Embryonic facial prominence (tissue), 1 donor: Measurements from ENCODE around the gene SUSD2.

Experiments used
- DNase-seq: peaks from one replicate; pipeline ENCODE4 v3.0.0-alpha.2; 2016; ENCODE audit errors: extremely low spot score

SUSD2 gene

DNA sequence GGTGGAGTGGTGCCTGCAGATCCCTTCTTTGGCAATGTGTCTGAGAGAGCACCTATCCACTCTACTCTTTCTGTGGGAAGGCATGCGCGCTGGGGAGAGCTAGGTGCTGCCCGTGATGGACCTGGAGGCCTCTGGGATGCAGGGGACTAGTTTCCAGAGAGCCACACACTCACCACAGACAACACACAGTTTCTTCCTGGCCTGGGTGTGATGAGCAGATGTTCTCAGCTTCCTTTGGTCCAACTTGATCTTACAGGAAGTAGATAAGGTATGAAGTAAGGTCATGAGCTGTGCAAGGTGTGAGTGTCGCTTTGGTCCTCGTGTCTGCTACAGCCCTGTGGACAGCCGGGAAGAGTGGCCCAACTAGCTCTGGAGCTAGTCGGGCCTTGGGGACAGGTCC is 27.3 kb upstream of the SUSD2 start:
- DNase-seq: no peak

DNA sequence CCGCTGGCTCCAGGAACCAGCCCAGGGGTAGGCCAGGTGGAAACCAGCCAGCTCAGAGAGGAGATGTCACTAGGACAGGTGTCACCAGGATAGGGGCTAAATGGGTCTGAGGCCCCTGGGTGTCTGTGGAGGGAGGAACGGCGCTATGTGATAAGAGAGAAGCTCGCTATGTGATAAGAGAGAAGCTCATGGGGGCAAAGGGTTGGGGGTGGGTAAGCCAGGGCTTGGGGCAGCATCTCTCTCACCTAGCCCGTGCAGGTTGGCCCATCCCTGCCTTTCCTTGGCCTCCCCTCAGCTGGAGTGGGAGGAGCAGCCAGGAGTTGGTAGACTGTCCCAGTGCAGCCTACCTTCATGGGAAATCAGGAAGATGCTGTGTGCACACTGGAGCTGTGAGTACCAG is 26.5 kb upstream of the SUSD2 start:
- DNase-seq: no peak

DNA sequence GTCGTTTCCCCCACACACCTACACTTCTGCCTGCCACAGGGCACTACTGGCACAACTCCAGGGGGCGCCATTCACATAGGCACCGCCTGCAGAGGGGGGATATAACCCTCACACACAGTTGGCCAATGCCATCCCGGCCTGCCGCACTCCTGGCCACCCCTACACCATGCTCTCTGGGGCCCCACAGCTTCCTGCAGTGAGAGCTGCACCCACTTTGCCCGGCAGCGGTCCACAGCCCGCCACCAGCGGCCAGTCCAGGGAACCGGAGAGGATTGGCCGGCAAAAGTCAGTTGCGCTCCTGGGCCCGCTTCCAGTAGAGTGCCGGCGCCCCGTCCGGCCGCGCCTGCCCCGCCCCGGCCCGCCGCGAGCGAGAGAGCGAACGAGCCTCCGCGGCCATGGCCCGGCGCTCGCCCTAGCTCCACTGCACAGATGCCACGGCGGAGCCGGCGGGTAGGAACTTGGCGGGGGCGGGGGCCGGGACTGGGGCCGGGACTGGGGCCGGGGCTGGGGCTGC is 25.6 kb upstream of the SUSD2 start:
- DNase-seq: no peak

DNA sequence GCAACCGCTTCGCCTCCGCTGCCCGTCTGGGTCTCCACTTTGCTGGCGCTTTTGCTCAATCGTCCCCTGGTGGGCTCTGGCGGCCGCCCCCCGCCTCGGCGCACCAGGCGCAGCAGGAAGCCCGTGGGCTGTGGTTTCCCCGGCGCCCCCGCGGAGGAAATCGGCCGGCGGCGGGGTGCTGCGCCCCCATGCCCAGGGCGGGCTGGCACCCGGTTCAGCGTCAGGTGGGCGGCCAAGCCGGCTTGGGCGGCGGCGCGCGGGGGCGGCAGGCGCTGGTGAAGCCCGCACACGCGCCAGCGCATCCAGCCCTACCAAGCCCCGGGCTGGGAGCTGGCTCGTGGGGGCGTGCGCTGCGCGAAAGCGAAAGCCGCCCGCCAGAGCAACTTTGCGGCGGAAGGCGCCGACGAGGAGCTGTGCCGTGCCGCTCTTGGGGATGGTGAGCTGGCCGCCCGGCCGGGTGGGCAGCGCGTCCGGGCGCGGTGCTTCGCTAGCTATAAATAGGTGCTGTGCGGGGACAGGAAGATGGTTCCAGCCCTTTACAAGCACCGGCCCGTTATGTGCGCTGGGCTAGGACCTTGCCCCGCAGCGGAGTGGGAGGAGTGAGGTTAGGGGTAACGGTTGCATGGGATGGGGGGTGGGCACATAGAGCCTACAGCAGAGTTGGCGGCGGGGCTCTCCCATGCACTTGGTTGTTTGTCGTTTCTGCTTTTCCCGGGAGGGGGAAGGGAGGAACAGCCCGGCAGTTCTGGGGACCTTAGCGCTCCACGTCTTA is 25.0 kb upstream of the SUSD2 start:
- DNase-seq: no peak

DNA sequence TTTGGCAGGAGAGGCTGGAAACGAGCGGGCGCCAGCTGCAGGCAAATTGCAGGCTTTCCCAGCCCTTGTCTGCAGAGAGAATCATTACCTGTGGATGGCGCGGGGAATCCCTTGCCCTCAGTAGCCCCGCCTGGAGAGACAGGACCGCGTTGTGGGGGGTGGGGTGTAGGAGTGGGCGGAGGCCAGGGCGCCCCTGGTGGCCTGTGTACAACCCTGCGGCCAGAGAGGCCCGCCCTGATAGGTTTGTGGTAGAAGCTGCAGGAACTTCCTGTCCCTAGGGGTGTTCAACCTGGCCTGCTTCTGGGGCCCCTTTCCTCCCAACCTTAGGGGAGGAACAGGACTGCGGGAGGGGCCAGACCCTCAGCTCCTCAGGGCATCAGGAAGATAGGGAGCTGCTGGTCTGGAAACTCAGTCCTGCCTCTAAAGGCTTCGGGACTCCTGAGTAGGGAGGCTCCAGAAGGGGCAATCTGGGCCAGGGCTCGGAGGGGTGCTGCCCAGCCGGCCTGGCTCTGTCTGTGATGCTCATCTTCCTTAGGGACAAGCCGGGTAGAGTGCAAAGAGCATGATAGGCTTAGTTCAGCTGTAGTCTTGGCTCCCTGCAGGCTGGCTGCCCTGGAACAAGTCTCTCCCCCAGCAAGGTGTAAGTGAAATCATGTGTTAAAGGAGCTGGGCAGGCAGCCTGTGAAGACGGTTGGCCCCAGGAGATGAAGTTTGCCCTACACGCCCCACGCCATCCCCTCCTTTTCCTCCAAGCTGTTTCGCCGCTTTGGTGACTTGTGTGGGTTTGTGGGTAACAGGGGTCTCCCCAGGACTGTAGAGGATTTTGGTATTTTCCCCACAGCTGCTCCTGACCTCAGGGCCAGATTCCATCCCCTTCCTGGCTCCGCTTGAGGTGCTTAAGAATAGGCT is 24.1 kb upstream of the SUSD2 start:
- no peak for DNase-seq

DNA sequence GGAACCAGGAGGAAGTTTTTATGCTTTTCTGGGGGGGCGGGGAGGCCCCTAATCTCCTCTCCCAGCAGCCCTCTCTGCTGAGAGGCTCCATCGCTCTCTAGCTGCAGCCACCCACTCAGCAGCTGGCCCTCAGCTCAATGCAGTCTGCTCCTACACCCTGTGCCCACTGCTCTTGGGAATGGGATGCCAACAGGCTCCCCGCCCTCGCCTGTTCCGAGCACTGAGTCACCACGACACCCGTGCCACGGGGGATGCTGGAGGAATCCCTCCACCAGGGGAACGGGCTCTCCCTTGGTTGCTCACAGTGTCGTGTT is 23.5 kb upstream of the SUSD2 start:
- DNase-seq: no peak

DNA sequence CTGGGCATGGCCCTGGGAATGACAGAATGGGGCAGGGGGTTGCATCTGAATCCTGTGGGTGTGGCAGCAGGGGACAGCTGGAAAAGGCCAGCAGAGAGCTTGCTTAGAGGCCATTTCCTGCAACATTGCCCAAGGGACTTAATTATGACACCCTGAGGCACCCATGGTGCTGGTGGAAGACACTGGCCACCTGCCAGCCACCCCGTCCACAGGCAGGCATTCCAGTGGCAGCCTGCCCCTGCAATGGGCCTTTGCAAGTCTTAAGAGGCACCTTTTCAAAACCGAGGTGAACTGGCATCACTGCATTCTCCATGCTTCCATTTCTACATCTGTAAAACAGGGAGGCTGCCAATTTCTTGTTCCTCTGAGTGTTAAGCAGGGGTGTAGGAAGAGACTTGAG is 21.6 kb upstream of the SUSD2 start:
- DNase-seq: no peak

DNA sequence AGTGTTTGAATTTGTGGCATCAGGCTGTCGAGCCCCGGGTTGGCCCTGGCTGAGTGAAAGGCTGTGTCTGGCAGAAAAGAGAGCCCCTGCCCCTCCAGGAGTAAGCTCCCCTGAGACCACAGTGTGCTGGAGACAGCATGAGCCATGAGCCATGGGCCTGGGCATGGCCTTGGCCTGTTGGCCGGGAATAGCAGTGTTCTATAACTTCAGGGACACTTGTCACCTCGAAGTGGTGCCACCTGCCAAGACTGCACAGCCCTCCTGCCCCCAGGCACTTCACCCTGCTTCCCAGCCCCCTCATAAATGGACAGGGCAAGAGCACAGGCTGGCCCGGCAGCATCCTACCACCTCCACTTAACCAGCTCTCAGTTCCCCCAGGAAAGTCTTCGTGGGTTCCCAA is 20.7 kb upstream of the SUSD2 start:
- DNase-seq: no peak

DNA sequence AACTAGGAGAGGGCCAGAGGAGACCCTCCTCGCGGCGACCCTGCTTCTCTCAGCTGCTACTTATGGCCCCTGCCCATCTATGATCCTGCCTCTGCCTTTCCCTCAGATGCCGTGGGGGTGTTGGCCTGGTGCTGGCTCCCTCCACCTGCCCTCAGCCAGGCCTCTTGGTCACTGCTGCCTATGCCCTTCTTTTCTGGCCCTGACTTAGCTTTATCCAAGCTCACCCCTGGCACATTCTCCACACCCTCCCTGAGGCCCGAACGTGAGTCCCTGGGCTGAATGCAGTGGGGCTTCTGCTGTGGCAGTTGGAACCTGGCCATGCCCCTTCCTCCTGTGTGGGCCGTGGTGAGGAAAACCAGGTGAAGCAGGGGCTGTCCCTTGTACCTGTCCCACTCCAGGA is 19.8 kb upstream of the SUSD2 start:
- DNase-seq: no peak

DNA sequence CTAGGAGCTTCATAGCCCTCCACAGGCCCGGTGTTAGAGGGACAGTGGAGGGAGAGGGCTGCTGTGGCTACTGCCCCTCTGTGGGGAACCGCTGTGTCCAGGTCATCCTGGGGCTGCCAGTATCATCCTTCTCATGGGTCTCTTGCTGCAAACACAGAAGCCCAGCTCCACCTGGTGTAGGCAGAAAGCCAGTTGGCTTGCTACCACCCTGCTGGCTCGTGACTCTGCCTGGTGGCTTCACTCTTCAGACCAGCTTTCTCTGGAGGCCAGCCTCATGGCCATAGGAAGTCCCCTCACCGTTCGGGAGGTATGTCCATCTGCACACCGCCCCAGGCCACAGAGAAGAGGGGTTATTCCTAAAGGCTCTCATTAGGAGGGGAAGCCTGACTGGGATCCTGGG is 19.4 kb upstream of the SUSD2 start:
- no peak for DNase-seq

DNA sequence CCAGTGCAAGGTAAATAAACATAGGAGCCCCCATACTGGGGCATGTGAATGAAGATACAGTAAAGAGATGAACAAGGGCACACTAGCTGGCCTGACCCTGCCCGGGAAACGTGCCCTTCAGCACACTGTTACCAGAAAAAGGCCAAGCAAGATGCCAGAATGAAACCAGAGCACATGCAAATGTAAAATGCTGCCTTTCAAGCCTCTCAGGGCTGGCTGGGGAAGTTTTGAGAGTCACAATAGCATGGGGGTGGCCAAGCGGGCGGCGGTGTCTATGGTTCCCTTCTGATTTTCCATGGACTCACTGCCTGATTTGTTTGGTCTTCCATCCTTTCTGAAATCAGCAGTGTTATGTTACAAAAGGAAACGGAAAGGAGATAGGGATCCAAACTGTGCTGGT is 18.9 kb upstream of the SUSD2 start:
- DNase-seq: no peak

DNA sequence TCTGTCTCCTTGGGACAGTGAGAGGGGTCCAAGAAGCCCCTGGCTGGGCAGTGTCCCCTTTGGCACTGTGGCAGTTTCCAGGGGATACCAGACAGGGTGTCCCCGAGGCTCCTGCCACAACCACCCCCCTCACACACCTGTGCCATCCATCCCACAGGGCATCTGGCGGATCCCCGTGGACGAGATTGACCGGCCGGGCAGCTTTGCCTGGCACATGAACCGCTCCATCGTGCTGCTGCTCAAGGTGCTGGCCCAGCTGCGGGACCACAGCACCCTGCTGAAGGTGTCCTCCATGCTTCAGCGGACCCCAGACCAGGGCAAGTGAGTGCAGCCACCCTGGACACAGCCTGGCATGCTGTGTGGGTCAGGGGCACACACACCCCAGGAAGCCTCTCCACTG is 17.0 kb upstream of the SUSD2 start:
- no peak for DNase-seq

DNA sequence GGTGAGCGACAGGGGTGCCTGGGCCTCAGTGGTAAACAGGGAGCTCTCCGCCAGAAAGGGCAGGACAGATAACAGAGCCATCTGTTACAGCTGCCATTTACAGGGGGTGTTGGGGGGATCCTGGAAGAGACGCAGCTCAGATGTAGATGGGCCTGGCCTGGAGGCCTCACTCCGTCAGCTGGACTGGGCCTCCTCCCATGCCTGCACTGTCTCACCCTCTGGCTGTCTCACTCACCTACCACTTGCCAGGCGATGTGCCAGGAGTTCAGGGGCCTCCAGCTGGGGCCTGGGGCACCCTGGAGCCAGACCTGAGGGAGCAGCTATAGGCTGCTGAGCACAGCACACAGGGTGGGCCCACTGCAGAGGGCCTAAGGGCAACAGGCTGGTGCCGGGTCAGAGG is 16.3 kb upstream of the SUSD2 start:
- no peak for DNase-seq

DNA sequence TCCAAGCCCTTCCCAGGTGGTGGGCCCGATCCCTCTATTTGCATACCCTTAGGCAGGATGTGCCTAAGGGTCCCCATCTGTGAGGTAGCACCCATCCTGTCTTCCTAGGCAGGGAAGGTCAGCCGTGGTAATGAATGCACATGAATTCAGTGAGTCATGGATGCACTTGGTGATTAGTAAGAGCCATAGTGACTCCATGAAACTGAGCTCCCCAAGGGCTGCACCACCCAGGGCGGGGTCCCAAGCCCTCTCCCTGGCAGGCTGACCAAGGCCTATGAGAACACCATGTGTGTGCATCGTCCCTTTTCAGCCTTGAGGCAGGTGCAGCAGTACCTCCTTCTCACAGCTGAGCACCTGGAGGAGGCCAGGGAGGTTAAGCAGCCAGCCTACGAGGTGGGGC is 15.6 kb upstream of the SUSD2 start:
- no peak for DNase-seq

DNA sequence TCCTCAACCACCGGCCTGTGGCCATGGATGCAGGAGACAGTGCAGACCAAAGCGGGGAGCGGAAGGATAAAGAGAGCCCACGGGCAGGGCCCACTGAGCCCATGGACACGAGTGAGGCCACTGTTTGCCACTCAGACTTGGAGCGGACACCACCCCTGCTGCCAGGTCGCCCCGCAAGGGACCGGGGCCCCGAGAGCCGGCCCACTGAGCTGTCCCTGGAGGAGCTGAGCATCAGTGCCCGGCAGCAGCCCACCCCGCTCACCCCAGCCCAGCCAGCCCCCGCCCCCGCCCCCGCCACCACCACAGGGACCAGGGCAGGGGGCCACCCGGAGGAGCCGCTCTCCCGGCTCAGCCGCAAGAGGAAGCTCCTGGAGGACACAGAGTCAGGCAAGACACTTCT is 14.5 kb upstream of the SUSD2 start:
- DNase-seq: no peak

DNA sequence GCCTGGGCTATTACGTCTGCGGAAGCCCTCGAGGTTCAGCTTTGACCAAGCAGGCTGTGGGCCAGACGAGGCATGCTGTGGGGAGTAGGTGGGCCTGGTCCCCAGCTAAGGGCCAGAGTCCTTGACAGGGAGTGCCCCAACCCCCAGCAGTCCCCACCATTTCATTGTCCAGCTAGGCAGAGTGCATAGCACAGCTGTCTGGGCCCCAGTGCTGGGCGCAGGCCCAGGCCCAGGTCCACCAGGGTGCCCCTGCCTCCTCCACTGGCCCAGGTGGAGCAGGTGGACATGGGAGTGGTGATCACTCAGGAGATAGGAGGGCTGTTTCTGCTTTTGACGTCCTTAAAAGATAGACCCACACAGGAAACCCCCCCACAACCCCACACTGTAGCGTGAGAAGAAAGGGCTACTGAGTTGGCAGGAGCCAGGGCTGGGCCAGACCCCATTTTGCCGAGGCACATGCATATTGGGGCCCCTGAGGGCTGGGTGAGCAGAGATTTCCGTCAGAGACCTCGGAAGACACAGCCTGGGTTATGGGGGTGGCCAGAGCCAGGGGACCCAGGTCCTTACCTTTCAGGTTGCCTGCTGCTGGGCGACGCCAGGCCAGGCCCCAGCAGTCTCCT is 11.7 kb upstream of the SUSD2 start:
- no peak for DNase-seq

DNA sequence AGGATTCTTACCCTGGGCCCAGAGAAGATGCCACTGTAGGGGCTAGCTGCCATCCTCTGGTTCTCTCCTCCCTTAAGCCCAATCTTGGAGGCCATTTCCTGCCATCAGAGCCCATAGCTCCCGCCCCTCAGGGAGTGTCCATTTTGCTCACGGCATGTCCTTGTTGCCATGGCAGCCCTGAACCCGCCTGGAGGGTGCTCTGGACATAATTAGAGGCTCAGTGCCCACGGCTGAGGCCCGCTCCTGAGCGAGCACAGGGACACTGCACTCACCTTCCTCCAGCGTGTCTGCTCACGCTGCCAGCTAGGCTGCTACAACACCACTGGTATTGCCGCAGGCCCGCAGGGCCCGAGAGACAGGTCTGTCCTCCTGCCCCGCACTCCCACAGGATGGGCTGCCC is 11.1 kb upstream of the SUSD2 start:
- DNase-seq: no peak

DNA sequence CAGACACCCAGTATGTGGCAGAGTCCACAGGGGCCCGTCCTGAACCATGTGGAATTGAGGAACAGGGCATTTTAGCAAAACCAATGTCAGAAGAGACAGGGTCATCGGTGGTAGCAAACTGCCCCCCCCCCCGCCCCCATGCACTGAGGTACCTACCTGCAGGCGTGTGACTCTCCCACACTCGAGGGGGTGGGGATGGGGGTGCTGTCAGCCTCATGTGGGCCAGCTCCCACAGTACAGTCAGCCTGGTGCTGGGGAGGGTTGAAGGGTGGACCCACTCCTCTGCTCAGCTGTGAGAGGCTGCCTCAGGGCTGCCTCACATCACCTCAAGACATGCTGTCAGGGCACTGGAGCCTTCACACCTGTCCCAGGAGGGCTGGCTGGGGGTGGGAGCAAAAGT is 10.7 kb upstream of the SUSD2 start:
- DNase-seq: no peak

DNA sequence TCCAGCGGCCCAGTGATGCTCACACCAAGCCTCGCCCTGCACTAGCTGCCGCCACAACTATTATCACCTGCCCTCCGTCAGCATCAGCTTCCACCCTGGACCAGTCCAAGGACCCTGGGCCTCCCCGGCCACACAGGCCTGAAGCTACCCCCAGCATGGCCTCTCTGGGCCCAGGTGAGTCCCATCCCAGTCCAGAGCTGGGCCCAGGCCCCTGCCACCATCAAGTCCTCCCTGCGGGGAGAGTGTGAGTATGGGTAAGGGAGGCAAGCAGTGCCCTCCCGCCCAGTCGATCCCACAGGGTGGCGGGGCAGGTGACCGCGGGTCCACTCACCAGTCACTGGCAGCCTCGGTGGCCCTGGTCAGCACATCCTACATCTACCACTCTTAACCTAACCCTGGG is 9.5 kb upstream of the SUSD2 start:
- no peak for DNase-seq

DNA sequence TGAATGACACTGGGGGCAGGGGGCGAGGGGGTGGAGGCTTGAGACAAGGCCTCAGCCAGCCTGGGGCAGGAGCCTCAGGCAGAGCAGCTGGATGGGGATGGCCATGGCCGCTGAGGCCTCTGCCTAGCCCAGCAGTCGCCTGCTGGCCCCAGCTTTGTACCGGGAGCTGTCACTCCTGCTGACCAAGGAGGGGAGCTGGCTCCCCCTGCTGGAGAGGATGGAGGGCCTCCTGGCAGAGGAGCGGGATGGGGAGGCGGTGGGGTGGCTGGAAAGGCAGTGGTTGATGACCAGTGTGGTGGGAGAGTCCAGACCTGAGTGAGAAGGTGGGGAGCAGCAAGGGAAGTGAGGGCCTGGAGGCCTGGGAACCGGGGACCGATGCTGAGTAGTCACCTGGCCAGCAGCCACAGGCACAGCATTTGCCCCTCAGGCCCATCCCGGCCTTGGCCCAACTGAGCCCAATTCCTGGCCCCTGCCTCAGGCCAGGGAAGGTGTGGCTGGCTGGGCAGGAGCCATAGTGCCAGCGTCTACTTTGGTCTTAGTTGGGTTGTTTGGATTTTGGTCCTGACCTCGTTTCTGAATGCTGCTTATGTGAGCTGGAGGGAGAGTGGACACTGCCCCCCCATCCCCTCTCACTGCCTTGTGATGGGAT is 6.0 kb upstream of the SUSD2 start:
- no peak for DNase-seq

DNA sequence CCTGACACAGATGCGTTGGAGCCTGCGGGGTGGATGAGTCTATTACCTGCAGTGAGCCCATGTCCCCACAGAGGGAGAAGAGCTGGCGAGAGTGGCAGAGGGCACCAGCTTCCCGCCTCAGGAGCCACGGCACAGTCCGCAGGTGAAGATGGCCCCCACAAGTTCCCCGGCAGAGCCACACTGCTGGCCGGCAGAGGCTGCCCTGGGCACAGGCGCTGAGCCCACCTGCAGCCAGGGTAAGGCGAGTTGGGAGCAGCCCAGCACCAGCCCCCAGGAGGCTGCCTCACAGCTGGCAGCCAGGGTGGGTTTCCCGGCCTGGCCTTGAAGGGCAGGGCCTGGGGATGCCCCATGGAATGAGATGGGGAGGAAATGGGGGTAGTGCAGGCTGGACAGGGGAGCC is 5.2 kb upstream of the SUSD2 start:
- DNase-seq: no peak

DNA sequence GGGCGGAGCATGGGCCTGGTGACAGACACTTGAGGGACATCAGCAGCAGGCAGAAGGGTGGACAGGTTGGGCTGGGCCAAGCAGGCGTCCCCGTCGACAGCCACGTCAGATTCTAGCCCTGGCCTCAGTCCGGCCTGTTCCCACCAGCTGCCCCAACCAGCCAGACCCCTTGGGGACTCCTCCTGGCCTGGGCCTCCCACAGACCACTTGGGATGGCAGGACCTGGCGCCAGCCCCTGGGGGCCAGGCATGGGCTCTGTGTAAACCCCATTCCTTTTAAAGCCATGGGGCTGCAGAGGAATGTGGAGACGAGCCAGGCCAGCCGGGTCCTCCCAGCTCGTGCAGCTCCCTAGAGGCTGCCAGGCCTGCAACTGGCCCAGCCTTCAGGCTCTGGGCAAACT is 4.7 kb upstream of the SUSD2 start:
- no peak for DNase-seq
